Measurements from ENCODE around the gene MINDY4.
A peak's percentile ranks its signal among the peaks of the same experiment; 100 is the strongest.

Gene MINDY4

DNA sequence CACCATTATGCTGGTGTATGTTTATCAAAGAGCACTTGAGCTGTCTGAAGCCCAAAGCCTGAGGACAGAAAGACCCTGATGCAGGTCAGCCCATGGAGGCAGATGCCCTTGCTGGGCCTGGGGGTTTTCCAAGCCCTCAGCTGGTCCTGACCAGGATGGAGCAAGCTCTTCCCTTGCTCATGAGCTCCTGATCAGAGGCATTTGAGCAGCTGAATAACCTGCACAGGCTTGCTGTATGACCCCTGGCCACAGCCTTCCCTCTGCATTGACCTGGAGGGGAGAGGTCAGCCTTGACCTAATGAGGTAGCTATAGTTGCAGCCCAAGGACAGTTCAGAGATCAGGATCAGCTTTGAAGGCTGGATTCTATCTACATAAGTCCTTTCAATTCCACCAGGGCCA is 153.4 kb downstream of the MINDY4 start:
- no peak overlapping the region for H3K14ac ChIP-seq (ENCODE audit: low read length)
- no peak overlapping the region for H3K27ac ChIP-seq (replicated peaks; ENCODE audit: low read length)
- no peak overlapping the region for H2BK15ac ChIP-seq (ENCODE audit: low read length)
- no peak overlapping the region for H3K4me2 ChIP-seq (ENCODE audit: insufficient read depth, low read length, poor library complexity, severe bottlenecking)
- no peak overlapping the region for H3K23ac ChIP-seq (ENCODE audit: low read depth, low read length, poor library complexity)
- no peaks in the 10 kb centered on the region for H3K79me1 ChIP-seq (ENCODE audit: low read depth, low read length)
- no peak overlapping the region for H2BK120ac ChIP-seq (ENCODE audit: low read depth, low read length)
- peaks cover 3 to 8% of the 10 kb centered on the region in 2 donors for H3K9me3 ChIP-seq (replicated peaks in 1 of 2; ENCODE audit: control insufficient read depth in 2 of 2, insufficient read depth in 1 of 2, low read depth in 1 of 2, low read length in 2 of 2)
- H4K91ac ChIP-seq (ENCODE audit: low read depth, low read length, poor library complexity) = no peak overlapping the region
- no peak overlapping the region for H3K18ac ChIP-seq (ENCODE audit: low read length)
- no peak overlapping the region for H2AK5ac ChIP-seq (ENCODE audit: low read depth, low read length)
- peaks cover 0 to 1% (median 0%) of the 10 kb centered on the region in 3 experiments for H3K27me3 ChIP-seq (ENCODE audit: control insufficient read depth in 3 of 3, insufficient read depth in 3 of 3, low read depth in 1 of 3, low read length in 3 of 3)
- peak overlapping the region; percentile 3 for H3K9ac ChIP-seq (ENCODE audit: low read depth, low read length, poor library complexity)
- DNase-seq (ENCODE audit: low spot score) = no peak
- no peak overlapping the region for H2BK12ac ChIP-seq (ENCODE audit: low read length)
- H3K36me3 ChIP-seq (replicated peaks in 1 of 2; ENCODE audit: control insufficient read depth in 2 of 2, insufficient read depth in 2 of 2, low read length in 2 of 2) = no peaks in the 10 kb centered on the region
- H2AFZ ChIP-seq (ENCODE audit: low read length) = no peak overlapping the region
- H3K4me1 ChIP-seq (ENCODE audit: control insufficient read depth in 2 of 2, insufficient read depth in 1 of 2, low read depth in 1 of 2, low read length in 2 of 2) = peaks cover 0 to 8% of the 10 kb centered on the region in 2 donors
- H3K4me3 ChIP-seq (ENCODE audit: low read length in 2 of 2) = no peak overlapping the region
- no peak overlapping the region for H4K8ac ChIP-seq (ENCODE audit: low read depth, low read length)
- no peak overlapping the region for H2BK5ac ChIP-seq (ENCODE audit: low read length)
- H3K4ac ChIP-seq (ENCODE audit: low read length) = no peak overlapping the region

- Histone ChIP-seq H2BK12ac (ENCODE audit: low read length) (no peak overlapping the region), H4K91ac (ENCODE audit: low read depth, low read length, poor library complexity) (no peak overlapping the region), H2BK120ac (ENCODE audit: low read depth, low read length) (no peak overlapping the region), H2BK5ac (ENCODE audit: low read length) (no peak overlapping the region), H3K4me2 (ENCODE audit: insufficient read depth, low read length, poor library complexity, severe bottlenecking) (no peak overlapping the region), H3K18ac (ENCODE audit: low read length) (no peak overlapping the region), H4K8ac (ENCODE audit: low read depth, low read length) (no peak overlapping the region), H3K9me3 (replicated peaks in 1 of 2; ENCODE audit: control insufficient read depth in 2 of 2, insufficient read depth in 1 of 2, low read depth in 1 of 2, low read length in 2 of 2) (peaks cover 3 to 8% of the 10 kb centered on the region in 2 donors), H3K27ac (replicated peaks; ENCODE audit: low read length) (no peak overlapping the region), H3K36me3 (replicated peaks in 1 of 2; ENCODE audit: control insufficient read depth in 2 of 2, insufficient read depth in 2 of 2, low read length in 2 of 2) (no peaks in the 10 kb centered on the region), H2BK15ac (ENCODE audit: low read length) (no peak overlapping the region), H3K9ac (ENCODE audit: low read depth, low read length, poor library complexity) (no peak overlapping the region), H3K14ac (ENCODE audit: low read length) (no peak overlapping the region), H3K79me1 (ENCODE audit: low read depth, low read length) (no peaks in the 10 kb centered on the region), H2AFZ (ENCODE audit: low read length) (no peak overlapping the region), H2AK5ac (ENCODE audit: low read depth, low read length) (no peak overlapping the region), H3K4me1 (ENCODE audit: control insufficient read depth in 2 of 2, insufficient read depth in 1 of 2, low read depth in 1 of 2, low read length in 2 of 2) (peaks cover 0 to 8% of the 10 kb centered on the region in 2 donors), H3K23ac (ENCODE audit: low read depth, low read length, poor library complexity) (no peak overlapping the region), H3K4me3 (ENCODE audit: low read length in 2 of 2) (no peak overlapping the region), H3K4ac (ENCODE audit: low read length) (no peak overlapping the region), H3K27me3 (ENCODE audit: control insufficient read depth in 3 of 3, insufficient read depth in 3 of 3, low read depth in 1 of 3, low read length in 3 of 3) (peaks cover 0 to 3% (median 0%) of the 10 kb centered on the region in 3 experiments)
- no peak for DNase-seq (ENCODE audit: low spot score)
- no CpG with 5 or more reads among the region's 2 CpGs for WGBS, 2 donors (ENCODE audit: extremely low coverage in 2 of 2, insufficient read length in 2 of 2, insufficient replicate concordance in 1 of 2)
Measured at GRCh38 chr7:30925117-30925516, 153.9 kb downstream of the MINDY4 start.

GRCh38 chr7:30925913-30926312 is 154.7 kb downstream of the MINDY4 start:
- H2AK5ac ChIP-seq (ENCODE audit: low read depth, low read length) = no peak overlapping the region

DNA sequence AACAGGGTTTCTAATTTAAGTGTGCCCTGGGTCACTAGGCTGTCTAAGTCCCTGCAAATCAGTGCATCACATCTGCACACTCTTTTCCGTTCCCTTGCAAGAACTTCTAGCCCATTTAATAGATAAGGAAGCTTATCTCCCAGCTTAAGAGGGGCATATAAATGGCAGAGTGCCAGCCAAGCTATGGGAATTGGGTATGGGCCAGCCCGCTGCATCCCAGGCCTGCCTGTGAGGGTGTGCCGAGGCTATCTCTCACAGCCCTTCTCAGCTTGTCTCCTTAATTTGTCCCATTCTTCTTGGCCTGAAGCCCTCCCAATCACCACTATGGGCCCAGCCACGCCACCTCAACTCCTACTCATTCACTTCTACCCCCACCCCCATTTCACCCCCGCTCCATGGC is 155.1 kb downstream of the MINDY4 start:
- Histone ChIP-seq H4K8ac (ENCODE audit: low read depth, low read length) (no peak overlapping the region), H2BK15ac (ENCODE audit: low read length) (no peak overlapping the region), H3K14ac (ENCODE audit: low read length) (no peak overlapping the region), H3K18ac (ENCODE audit: low read length) (no peak overlapping the region), H3K4me1 (ENCODE audit: control insufficient read depth in 2 of 2, insufficient read depth in 1 of 2, low read depth in 1 of 2, low read length in 2 of 2) (peaks cover 0 to 8% of the 10 kb centered on the region in 2 donors), H3K23ac (ENCODE audit: low read depth, low read length, poor library complexity) (no peak overlapping the region), H3K27ac (replicated peaks; ENCODE audit: low read length) (no peak overlapping the region), H2BK120ac (ENCODE audit: low read depth, low read length) (no peak overlapping the region), H2AFZ (ENCODE audit: low read length) (no peak overlapping the region), H3K36me3 (replicated peaks in 1 of 2; ENCODE audit: control insufficient read depth in 2 of 2, insufficient read depth in 2 of 2, low read length in 2 of 2) (no peaks in the 10 kb centered on the region), H3K4me3 (ENCODE audit: low read length in 2 of 2) (no peak overlapping the region), H3K27me3 (ENCODE audit: control insufficient read depth in 3 of 3, insufficient read depth in 3 of 3, low read depth in 1 of 3, low read length in 3 of 3) (peaks cover 0 to 3% (median 0%) of the 10 kb centered on the region in 3 experiments), H3K4ac (ENCODE audit: low read length) (no peak overlapping the region), H3K79me1 (ENCODE audit: low read depth, low read length) (no peaks in the 10 kb centered on the region), H2BK5ac (ENCODE audit: low read length) (peak overlapping the region; percentile 70), H3K9me3 (replicated peaks in 1 of 2; ENCODE audit: control insufficient read depth in 2 of 2, insufficient read depth in 1 of 2, low read depth in 1 of 2, low read length in 2 of 2) (peaks cover 3 to 8% of the 10 kb centered on the region in 2 donors), H2AK5ac (ENCODE audit: low read depth, low read length) (no peak overlapping the region), H4K91ac (ENCODE audit: low read depth, low read length, poor library complexity) (no peak overlapping the region), H3K4me2 (ENCODE audit: insufficient read depth, low read length, poor library complexity, severe bottlenecking) (no peak overlapping the region), H3K9ac (ENCODE audit: low read depth, low read length, poor library complexity) (no peak overlapping the region), H2BK12ac (ENCODE audit: low read length) (no peak overlapping the region)
- DNase-seq (ENCODE audit: low spot score) = no peak
- WGBS, 2 donors (ENCODE audit: extremely low coverage in 2 of 2, insufficient read length in 2 of 2, insufficient replicate concordance in 1 of 2) = no CpG with 5 or more reads among the region's 5 CpGs

More at GRCh38 chr7:30925913-30926312, 154.7 kb downstream of the MINDY4 start:
- peaks cover 0 to 8% of the 10 kb centered on the region in 2 donors for H3K4me1 ChIP-seq (ENCODE audit: control insufficient read depth in 2 of 2, insufficient read depth in 1 of 2, low read depth in 1 of 2, low read length in 2 of 2)
- H2BK12ac ChIP-seq (ENCODE audit: low read length) = no peak overlapping the region
- no peak overlapping the region for H3K4me3 ChIP-seq (ENCODE audit: low read length in 2 of 2)
- H3K14ac ChIP-seq (ENCODE audit: low read length) = no peak overlapping the region
- H3K23ac ChIP-seq (ENCODE audit: low read depth, low read length, poor library complexity) = peak overlapping the region; percentile 58
- no peak overlapping the region for H3K9ac ChIP-seq (ENCODE audit: low read depth, low read length, poor library complexity)
- peaks cover 3 to 8% of the 10 kb centered on the region in 2 donors for H3K9me3 ChIP-seq (replicated peaks in 1 of 2; ENCODE audit: control insufficient read depth in 2 of 2, insufficient read depth in 1 of 2, low read depth in 1 of 2, low read length in 2 of 2)
- H3K79me1 ChIP-seq (ENCODE audit: low read depth, low read length) = no peaks in the 10 kb centered on the region
- no peak overlapping the region for H2BK15ac ChIP-seq (ENCODE audit: low read length)
- no peak overlapping the region for H2BK120ac ChIP-seq (ENCODE audit: low read depth, low read length)
- no peak for DNase-seq (ENCODE audit: low spot score)
- no peak overlapping the region for H4K8ac ChIP-seq (ENCODE audit: low read depth, low read length)
- H3K27me3 ChIP-seq (ENCODE audit: control insufficient read depth in 3 of 3, insufficient read depth in 3 of 3, low read depth in 1 of 3, low read length in 3 of 3) = peaks cover 0 to 3% (median 0%) of the 10 kb centered on the region in 3 experiments
- no peak overlapping the region for H4K91ac ChIP-seq (ENCODE audit: low read depth, low read length, poor library complexity)
- no peaks in the 10 kb centered on the region for H3K36me3 ChIP-seq (replicated peaks in 1 of 2; ENCODE audit: control insufficient read depth in 2 of 2, insufficient read depth in 2 of 2, low read length in 2 of 2)
- no peak overlapping the region for H2AFZ ChIP-seq (ENCODE audit: low read length)
- WGBS, 2 donors (ENCODE audit: extremely low coverage in 2 of 2, insufficient read length in 2 of 2, insufficient replicate concordance in 1 of 2) = no CpG with 5 or more reads among the region's 5 CpGs
- no peak overlapping the region for H3K4ac ChIP-seq (ENCODE audit: low read length)
- H3K18ac ChIP-seq (ENCODE audit: low read length) = no peak overlapping the region
- H3K4me2 ChIP-seq (ENCODE audit: insufficient read depth, low read length, poor library complexity, severe bottlenecking) = no peak overlapping the region
- H2BK5ac ChIP-seq (ENCODE audit: low read length) = no peak overlapping the region
- no peak overlapping the region for H3K27ac ChIP-seq (replicated peaks; ENCODE audit: low read length)
